ENCODE results near the gene OVOL3.
"Not testable (repeated sequence)": the region's sequence is repeated elsewhere in the genome, so short reads cannot be mapped to it uniquely, and the experiment has no call there.

OVOL3 gene

DNA sequence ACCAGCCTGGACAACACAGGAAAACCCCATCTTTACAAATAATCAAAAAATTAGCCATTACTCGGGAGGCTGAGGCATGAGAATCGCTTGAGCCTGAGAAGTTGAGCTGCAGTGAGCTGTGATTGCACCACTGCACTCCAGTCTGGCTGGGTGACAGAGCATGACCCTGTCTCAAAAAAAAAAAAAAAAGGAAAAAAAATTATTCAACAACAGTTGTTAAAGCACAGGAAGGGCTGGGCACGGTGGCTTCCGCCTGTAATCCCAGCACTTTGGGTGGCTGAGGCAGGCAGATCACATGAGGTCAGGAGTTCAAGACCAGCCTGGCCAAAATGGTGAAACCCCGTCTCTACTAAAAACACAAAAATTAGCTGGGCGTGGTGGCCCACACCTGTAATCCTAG, 20.3 kb downstream of the OVOL3 start:
- DNase-seq (ENCODE audit: low read depth in 3 of 3) = not testable (repeated sequence)

DNA sequence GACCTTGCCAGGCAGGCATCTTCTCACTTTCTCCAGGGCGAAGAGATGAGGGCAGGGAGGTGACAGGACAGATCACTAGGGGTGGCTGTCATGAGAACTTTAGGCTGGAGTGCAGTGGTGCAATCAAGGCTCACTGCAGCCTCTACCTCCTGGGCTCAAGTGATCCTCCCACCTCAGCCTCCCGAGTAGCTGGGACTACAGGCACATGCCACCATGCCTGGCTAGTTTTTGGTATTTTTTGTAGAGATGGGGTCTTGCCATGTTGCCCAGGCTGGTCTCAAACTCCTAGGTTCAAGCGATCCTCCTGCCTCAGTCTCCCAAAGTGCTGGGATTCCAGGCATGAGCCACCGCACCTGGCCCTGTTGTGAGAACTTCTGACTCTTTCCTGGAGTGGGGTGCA, 23.9 kb downstream of the OVOL3 start:
- DNase-seq (ENCODE audit: low read depth in 3 of 3) = not testable (repeated sequence)

DNA sequence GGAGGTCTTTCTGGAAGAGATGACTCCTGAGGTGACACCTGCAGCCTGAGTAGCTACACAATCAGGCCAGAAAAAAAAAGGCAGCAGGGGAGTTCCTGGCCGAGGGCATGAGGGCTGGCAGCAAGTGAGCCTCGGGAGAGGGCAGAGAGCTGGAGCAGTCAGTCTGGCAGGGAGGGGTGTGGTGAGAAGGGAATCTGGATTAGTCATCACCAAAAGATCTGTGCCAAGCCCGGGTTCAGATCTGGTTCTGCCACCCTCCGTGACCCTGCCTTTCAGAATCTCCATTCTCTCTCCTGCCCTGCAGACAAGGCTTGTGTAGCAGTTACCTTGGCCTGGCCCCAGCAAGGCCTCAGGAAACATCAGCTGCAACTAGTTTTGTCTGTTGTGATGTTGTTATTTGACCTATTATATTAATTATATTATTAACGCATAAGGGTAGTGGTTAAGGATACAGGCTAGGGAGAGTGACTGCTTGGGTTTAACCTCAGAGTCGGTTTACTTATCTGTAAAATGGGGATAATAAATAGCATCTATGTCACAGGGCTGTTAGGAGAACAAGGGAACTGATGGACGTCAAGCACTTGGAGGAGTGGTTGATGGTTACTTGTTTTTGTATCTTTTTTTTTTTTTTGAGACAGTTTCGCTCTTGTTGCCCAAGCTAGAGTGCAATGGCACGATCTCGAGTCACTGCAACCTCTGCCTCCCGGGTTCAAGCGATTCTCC, 26.2 kb downstream of the OVOL3 start:
- no peak for DNase-seq (ENCODE audit: low read depth in 3 of 3)

DNA sequence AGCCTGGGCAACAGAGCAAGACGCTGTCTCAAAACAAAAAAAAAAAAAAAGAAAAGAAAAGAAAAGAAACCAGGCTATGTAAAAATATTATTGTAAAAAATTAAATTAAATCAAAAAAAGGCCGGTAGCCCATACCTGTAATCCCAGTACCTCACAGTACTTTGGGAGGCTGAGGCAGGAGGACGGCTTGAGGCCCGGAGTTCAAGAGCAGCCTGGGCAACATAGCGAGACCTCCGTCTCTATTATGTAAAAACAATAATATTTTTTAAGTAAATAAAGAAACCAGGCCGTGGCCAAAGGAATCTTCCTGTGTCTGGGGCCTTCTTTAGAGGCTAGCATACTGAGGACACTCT, 28.2 kb downstream of the OVOL3 start:
- DNase-seq (ENCODE audit: low read depth in 3 of 3) = no peak

DNA sequence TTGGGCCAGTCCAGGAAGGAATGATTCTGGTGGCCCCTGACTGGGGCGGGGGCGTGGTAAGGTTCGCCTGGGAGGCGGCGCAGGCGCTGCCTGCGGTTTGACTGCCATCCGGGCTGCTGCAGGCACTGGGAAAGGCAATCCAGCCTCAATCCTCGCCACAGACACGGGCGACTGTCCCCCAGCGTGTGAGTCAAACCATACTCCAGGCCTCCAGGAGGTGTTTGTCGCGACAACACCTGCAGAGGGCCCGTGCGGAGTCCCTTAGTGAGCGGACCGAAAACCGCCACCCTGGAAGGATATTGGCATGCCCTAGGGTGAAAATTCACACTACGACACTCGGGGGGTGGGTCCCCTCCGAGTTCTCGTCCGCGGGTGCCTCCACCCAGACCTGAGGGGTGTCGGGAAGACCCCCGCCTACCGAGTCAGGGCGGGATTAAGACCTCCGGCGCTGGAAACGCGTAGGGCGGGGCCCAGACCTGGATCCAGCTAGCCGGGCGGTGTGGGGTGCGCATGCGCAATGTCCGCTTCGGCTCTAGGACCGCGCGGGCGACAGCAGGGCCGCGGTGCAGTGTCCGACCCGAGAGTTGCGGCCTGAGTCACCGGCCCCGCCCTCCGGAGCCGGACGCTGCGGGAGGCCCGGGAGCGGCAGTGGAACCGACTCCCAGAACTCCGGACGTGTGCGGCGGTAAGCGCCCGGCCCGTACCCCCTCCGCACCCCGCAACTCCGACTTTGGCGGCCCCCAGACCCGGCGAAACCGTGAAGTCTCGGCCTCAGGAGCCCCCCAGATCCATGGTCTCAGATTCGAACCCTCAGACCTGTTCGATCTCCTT, 28.7 kb downstream of the OVOL3 start, which contains the start of gene CAPNS1:
Gene CAPNS1 (plus strand): TSS at position 594 of the 831 bp plus-strand sequence. CDS start 946 bp downstream, outside the sequence.
- peak; percentile 82 to 88 (median 84) for DNase-seq (ENCODE audit: low read depth in 3 of 3)

DNA sequence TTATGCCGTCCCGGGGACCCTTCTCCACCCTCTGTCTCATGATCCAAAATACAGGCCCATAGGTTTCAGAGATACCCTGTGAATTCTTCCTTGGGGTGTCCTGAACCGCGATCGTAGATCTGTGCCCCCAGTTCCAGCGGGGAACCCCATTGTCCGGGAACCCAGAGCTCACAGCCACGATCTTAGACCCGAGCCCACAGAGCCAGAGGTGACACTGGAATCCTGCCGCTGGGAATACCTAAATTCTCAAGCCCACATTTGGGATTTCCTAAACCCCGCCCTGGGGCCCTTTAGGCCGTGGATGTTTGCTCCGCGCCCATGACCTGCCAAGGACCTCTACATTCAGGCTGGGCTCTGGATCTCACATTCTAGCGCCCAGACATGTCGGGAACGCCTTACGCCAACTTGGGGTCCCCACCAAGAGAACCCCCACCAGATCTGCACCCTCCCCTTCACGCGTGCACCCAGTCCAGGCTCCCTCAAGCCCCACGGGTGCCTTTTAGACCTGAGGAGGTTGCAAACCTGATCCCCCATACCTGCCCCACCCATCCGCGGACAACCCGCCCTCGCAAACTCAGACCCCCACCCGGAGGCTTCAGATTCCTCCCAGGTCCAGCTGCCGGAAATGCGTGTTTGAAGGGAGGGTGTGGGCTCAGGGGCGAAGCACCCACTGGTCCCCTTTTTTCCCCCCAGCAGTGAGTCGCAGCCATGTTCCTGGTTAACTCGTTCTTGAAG, 29.5 kb downstream of the OVOL3 start:
- DNase-seq (ENCODE audit: low read depth in 3 of 3) = peak in 2 of 3 experiments; percentile 14 to 16

DNA sequence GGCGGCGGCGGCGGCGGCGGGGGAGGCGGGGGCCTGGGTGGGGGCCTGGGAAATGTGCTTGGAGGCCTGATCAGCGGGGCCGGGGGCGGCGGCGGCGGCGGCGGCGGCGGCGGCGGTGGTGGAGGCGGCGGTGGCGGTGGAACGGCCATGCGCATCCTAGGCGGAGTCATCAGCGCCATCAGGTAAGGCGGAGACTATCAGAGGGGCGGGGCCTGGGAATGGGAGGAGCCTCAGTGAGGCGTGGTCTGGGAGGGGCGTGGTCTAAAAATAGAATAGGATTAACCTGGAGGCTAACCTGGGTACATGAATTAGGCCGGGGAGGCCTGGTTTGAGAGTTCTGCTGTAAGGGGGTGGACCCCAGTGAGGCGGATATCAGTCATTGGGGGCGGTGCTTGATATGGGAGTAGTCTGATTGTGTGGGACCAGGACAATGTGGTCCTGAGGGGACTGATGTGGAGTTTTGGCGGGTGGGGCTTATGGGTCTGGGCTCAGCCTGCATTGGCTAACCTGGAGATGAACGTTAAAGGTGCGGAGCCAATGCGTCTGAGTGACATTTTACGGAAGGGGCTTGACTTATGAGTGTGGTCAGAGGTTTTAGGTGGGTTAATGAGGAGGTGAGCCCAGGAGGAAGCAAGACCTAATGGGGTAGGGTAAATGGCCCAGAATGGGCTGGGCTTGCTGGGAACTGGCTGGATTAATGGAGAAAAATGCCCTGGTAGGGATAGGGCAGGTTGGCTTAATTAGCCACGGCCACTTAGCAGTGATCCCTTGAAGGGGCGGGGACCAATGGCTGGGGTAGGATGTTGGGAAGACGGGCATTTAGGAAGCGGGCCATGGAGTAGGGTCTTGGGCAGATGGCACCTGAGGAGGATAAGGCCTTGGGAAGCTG, 30.3 kb downstream of the OVOL3 start:
- peak; percentile 83 to 90 (median 86) for DNase-seq (ENCODE audit: low read depth in 3 of 3)

DNA sequence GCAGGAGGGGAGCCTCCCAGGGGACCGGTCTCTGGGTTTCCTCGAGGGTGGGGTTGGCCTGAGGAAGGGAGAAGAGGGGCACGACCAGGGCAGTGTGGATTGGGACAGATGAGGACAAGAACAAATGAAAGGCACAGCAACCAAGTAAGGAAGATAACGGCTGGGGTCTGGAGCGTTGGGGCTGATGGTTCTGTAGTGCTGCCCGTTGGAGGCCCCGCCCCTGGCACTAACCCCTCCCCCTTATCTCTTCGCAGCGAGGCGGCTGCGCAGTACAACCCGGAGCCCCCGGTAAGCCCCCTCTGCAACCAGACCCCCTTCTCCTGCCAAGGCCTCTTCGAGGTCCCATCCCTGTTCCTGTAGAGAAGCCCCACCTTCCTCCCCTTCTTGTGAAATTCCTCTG, 31.1 kb downstream of the OVOL3 start:
- no peak for DNase-seq (ENCODE audit: low read depth in 3 of 3)

DNA sequence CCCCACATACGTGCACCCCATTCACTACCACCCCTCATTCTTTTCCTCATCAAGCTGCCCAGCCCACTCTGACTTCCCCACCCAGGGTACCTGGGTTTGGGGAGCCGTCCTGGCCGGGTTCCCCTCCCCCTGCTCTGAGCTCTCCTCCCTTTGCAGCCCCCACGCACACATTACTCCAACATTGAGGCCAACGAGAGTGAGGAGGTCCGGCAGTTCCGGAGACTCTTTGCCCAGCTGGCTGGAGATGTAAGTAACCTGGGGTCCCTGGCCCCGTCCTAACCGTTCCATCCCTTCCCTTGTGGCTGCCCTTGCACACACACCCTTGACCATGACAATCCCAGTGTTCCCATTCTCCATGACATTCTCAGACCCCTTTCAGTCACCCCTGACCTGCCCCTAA, 31.6 kb downstream of the OVOL3 start:
- DNase-seq (ENCODE audit: low read depth in 3 of 3) = no peak

DNA sequence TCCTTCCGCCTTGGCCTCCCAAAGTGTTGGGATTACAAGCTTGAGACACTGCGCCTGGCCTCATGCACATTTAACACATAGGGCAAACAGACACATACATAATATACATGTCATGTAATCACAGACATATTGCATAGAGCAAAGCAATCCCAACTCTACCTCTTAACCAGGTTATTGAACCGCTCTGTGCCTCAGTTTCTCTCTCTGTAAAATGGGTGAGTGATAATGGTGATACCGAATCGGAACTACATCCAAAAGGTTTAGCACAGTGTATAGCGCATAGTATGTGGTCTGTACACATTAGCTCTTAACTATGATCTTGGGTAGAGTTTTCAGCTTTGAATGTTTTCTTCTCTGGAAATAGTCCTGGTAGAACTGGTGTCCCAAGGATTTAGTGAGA, 33.7 kb downstream of the OVOL3 start:
- no peak for DNase-seq (ENCODE audit: low read depth in 3 of 3)

DNA sequence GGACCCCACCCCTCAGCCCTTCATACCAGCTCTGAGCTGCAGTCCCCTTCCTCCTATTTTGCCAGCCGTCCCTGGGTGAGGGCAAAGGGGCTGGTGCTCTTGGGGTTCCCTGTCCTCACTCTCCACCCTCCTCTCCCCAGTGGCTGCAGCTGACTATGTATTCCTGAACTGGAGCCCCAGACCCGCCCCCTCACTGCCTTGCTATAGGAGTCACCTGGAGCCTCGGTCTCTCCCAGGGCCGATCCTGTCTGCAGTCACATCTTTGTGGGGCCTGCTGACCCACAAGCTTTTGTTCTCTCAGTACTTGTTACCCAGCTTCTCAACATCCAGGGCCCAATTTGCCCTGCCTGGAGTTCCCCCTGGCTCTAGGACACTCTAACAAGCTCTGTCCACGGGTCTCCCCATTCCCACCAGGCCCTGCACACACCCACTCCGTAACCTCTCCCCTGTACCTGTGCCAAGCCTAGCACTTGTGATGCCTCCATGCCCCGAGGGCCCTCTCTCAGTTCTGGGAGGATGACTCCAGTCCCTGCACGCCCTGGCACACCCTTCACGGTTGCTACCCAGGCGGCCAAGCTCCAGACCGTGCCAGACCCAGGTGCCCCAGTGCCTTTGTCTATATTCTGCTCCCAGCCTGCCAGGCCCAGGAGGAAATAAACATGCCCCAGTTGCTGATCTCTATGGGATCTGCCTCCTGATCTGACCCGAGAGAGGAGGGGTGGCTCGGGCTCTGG, 38.9 kb downstream of the OVOL3 start:
- DNase-seq (ENCODE audit: low read depth in 3 of 3) = no peak

DNA sequence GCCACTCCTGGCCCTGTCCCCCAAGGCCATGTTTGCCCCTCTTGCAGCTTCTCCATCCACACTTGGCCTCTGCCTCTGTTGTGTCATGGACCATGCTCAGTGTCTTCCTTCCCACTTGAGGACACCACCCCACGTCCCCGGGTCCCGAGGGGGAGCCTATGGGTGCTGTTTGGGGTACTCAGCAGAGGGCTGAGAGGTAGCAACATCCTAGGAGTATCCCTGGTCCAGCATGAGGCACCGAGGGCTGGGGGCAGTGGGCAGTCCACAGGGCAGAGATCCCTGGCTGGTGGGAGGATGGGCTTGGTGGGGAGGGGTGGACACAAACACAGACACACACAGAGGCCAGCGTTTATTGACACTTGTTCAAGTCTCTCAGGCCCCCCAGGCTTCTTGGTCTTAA, 39.6 kb downstream of the OVOL3 start:
- DNase-seq (ENCODE audit: low read depth in 3 of 3) = no peak

DNA sequence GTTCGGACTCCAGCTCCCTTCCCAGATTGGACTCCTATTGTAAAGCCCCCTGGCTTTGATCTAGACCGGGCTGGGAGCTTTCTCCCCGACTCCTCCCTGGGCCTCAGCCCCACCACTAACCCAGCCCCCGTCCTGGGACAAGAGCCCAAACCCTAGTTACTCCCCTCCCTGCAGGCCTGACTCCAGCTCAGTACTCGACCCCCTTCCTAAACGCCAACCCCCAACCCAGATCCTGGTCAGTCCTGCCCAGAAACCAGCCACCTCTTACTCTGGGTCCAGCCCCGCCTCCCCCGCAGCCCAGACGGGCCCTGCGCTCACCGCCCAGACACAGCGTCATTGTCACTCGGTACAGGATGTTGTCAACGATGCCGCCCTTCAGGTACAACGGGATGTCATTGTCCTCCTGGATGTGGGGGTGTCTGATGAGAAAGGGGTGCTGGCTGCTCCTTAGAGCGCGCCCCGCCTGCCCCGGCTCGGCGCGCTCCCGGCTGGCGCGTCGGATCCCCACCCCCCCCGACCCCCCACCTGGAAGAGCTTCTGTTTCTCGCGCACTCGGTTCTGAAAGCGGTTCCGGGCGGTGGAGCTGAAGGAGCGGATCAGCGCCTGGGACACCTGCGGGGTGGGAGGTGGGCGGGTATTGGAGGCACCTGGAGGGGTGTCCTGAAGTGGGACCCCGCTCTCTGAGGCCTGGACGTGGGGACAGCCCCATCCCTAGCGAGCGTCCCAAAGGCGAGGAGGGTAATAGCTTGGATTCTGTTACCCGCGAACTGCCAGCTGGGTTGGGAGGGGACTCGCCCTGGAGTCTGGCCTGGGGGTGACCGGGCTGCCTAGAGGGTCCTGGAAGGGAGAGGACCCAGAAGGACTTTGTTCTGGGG, 40.4 kb downstream of the OVOL3 start:
- no peak for DNase-seq (ENCODE audit: low read depth in 3 of 3)

DNA sequence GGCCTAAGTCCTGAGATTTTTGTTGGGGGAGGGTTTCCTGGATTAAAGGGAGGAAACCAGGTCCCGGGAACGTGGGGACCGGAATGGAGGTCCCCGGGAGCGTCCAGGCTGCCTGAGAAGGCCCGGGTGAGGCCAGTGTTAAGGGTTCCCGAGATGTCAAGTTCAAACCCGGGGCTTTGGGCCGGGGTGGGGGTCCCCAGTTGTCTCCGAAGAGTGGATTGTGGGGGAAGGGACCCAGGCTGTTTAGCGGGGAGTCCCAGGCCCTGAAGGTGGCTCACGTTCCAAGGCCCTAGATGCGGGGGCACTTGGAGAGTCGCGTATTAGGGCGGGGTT, 41.0 kb downstream of the OVOL3 start:
- no peak for DNase-seq (ENCODE audit: low read depth in 3 of 3)

DNA sequence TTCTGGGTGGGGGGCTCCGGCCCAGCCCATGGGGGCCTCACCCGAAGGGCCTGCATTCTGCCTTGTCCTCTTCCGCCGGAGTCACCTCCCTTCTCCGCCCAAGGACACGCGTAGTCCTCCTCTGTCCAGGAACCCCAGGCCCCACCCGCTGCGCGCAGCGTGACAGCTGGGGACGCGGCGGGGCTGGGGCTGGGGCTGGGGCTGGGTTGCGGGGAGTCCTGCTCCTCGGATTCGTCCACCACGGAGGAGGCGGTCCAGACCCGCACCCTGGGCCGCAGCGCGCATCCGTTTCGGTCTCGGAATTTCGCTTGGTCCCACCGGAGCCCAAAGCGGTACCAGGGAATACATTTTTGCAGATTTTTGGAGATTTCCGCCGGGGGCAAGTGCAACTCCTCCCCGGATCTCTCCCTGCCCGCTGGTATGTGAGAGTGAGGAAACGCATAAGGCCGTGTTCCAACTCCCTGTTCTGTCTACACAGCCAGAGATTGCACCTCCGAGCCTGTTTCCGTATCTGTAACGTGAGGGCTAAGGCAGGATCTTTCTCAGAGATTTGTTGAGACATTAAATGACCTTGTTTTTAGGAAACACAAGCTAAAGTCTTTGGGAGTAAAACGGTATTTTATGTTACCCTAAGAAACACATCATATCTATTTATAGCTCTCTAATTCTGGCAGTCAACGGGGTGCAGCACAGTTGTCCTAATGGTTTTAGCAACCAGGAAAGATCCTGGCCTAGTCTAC, 41.6 kb downstream of the OVOL3 start, which contains the start of gene COX7A1:
Gene COX7A1 (minus strand): TSS at position 96 of the 740 bp plus-strand sequence. CDS start 40 bp downstream, at position 56.
- no peak for DNase-seq (ENCODE audit: low read depth in 3 of 3)

DNA sequence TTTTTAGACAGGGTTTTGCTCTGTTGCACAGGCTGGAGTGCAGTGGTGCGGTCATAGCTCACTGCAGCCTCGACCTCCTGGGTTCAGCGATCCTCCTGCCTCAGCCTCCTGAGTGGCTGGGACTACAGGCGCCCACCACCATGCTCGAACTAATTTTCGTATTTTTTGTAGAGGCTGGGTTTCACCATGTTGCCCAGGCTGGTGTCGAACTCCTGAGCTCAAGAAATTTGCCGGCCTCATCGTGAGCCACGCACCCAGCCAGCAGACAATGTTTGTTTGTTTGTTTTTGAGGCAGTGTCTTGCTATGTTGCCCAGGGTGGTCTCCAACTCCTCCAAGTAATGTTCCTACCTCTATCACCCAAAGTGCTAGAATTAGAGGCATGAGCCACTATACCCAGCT, 42.2 kb downstream of the OVOL3 start:
- DNase-seq (ENCODE audit: low read depth in 3 of 3) = no peak

DNA sequence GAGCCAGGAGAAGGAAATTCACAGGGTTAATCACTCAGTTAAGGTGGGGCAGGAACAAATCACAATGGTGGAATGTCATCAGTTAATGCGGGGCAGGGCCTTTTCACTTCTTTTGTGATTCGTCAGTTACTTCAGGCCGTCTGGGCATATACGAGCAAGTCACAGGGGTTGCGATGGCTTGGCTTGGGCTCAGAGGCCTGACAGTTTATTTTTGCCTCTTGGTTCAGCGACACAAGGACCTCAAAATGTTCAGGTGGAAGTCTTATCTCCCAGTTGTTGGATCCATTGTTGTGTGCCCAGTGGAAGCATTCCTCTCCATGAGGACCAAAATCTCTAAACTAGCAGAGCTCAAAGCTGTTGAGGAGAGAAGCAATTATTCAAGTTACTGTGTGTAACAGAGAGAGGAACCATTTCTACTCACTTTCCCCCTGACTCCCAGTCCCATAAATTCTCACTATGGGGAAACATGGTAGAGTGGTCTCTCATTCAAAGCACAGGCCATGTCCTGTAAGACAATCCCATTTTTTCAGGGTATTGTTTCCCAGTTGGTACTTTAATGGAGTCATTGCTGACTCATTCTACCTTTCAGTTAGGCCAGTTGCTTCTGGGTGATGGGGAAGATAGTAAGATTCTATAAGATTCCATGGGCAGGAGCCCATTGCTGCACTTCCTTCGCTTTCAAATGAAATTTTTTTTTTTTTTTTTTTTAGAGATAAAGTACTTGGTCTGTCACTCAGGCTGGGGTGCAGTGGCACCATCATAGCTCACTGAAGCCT, 50.1 kb downstream of the OVOL3 start:
- DNase-seq (ENCODE audit: low read depth in 3 of 3) = no peak
